ENCODE results near the gene RPAP3.

RPAP3 gene

GRCh38 chr12:47740606-47741339, 34.9 kb upstream of the RPAP3 start:
- no peak overlapping the region for H3K27ac ChIP-seq
- no peak for TF ChIP-seq CTCF (conservative IDR thresholded peaks at IDR 0.05)

GRCh38 chr12:47739979-47740378, 34.1 kb upstream of the RPAP3 start:
- no peak for TF ChIP-seq CTCF (conservative IDR thresholded peaks at IDR 0.05)
- H3K27ac ChIP-seq: no peak overlapping the region

GRCh38 chr12:47739297-47739696, 33.5 kb upstream of the RPAP3 start:
- no peak for TF ChIP-seq CTCF (conservative IDR thresholded peaks at IDR 0.05)
- H3K27ac ChIP-seq: no peak overlapping the region

- TF ChIP-seq CTCF (conservative IDR thresholded peaks at IDR 0.05): no peak
- H3K27ac ChIP-seq: no peak overlapping the region
Measured at GRCh38 chr12:47737936-47738594, 32.2 kb upstream of the RPAP3 start.

GRCh38 chr12:47736877-47737676, 31.2 kb upstream of the RPAP3 start:
- no peak overlapping the region for H3K27ac ChIP-seq

GRCh38 chr12:47736216-47736615, 30.4 kb upstream of the RPAP3 start:
- H3K27ac ChIP-seq: no peak overlapping the region
- no peak for TF ChIP-seq CTCF (conservative IDR thresholded peaks at IDR 0.05)

More at GRCh38 chr12:47736877-47737676, 31.2 kb upstream of the RPAP3 start:
- no peak for TF ChIP-seq CTCF (conservative IDR thresholded peaks at IDR 0.05)

- TF ChIP-seq CTCF (conservative IDR thresholded peaks at IDR 0.05): no peak
- H3K27ac ChIP-seq: no peak overlapping the region
Measured at GRCh38 chr12:47735649-47736048, 29.8 kb upstream of the RPAP3 start.
